RWPE1 (cell line): ENCODE data around the gene TCF12.
"Not testable (repeated sequence)": the region's sequence is repeated elsewhere in the genome, so short reads cannot be mapped to it uniquely, and the experiment has no call there.

ENCODE experiments used
- CTCF ChIA-PET: fragments of 350-600 bp; sonication (Branson Sonifier 250); formaldehyde crosslinking; extraction: SDS; loops from one replicate; lab custom pipeline; 2021; lab: Yijun Ruan, JAX
- POLR2A ChIA-PET: fragments of 400-600 bp; formaldehyde crosslinking; extraction: SDS; loops from one replicate; lab custom pipeline; 2020; ENCODE audit warnings: antibody characterized with exemption; ENCODE audit not compliant: low non-redundant PET; lab: Yijun Ruan, JAX
- DNase-seq: peaks from one replicate; pipeline ENCODE4 v3.0.0; 2012; ENCODE audit warnings: low spot score
- H3K27ac ChIP-seq: fragments of 450-650 bp; 2 replicates; pipeline ENCODE4 v1.5.1; 2017
- CTCF ChIP-seq: fragments of 450-650 bp; conservative IDR thresholded peaks from 2 replicates; pipeline ENCODE4 v1.5.1; 2017; ENCODE audit warnings: low read depth, mild to moderate bottlenecking

TCF12 gene

GRCh38 chr15:57160823-57161560, 242.5 kb downstream of the TCF12 start:
- TF ChIP-seq CTCF = no peak
- no peak overlapping the region for H3K27ac ChIP-seq
- POLR2A ChIA-PET = no interaction called here
- no peak for DNase-seq
- CTCF ChIA-PET = interaction anchor here (0.7 kb wide), 1 partner anchor 71 kb away, joined by 3 read pairs; no protein-coding TSS in a partner anchor

GRCh38 chr15:57164251-57164650, 245.8 kb downstream of the TCF12 start:
- H3K27ac ChIP-seq, POLR2A ChIA-PET, DNase-seq, CTCF ChIA-PET: not testable (repeated sequence)

- POLR2A ChIA-PET = no interaction called here
- CTCF ChIA-PET = interaction anchor here (0.6 to 1.1 kb wide), 2 partner anchors 473 to 675 kb away, joined by 3 read pairs; no protein-coding TSS in a partner anchor
- no peak overlapping the region for H3K27ac ChIP-seq
- TF ChIP-seq CTCF = no peak
- no peak for DNase-seq
Measured at GRCh38 chr15:57165992-57166391, 247.5 kb downstream of the TCF12 start.

- POLR2A ChIA-PET = no interaction called here
- no peak overlapping the region for H3K27ac ChIP-seq
- TF ChIP-seq CTCF = no peak
- DNase-seq = no peak
- CTCF ChIA-PET = no interaction called here
Measured at GRCh38 chr15:57167821-57168395, 249.5 kb downstream of the TCF12 start.

- ChIA-PET CTCF (interaction anchor here (0.6 kb wide), 2 partner anchors 332 to 1857 kb away, joined by 3 to 4 read pairs; no protein-coding TSS in a partner anchor), POLR2A (no interaction called here)
- no peak for TF ChIP-seq CTCF
- H3K27ac ChIP-seq = no peak overlapping the region
- DNase-seq = no peak
Measured at GRCh38 chr15:57169643-57170042, 251.2 kb downstream of the TCF12 start.

- H3K27ac ChIP-seq = no peak overlapping the region
- CTCF ChIA-PET = no interaction called here
- DNase-seq = no peak
- POLR2A ChIA-PET = no interaction called here
- TF ChIP-seq CTCF = no peak
Measured at GRCh38 chr15:57171426-57171825, 253.0 kb downstream of the TCF12 start.

- CTCF ChIA-PET = interaction anchor here (1.0 kb wide), 1 partner anchor 13 kb away, joined by 3 read pairs; no protein-coding TSS in a partner anchor
- no peak for DNase-seq
Measured at GRCh38 chr15:57172925-57173324, 254.5 kb downstream of the TCF12 start.

More at GRCh38 chr15:57172925-57173324, 254.5 kb downstream of the TCF12 start:
- H3K27ac ChIP-seq = no peak overlapping the region
- TF ChIP-seq CTCF = no peak
- POLR2A ChIA-PET = interaction anchor here (0.7 kb wide), 1 partner anchor 62 kb away, joined by 4 read pairs; no protein-coding TSS in a partner anchor
